Tibial nerve (tissue), 4 donors: Measurements from ENCODE around the gene FETUB.

Source experiments
- EP300 ChIP-seq, 2 donors: sonication (generic); formaldehyde crosslinking; IDR thresholded peaks; one replicate each; pipeline ENCODE4 v1.6.1; 2017; ENCODE audit warnings: antibody characterized with exemption in 2 of 2, mild to moderate bottlenecking in 1 of 2
- POLR2A ChIP-seq, 2 donors: fragments of 450-650 bp; IDR thresholded peaks; one replicate each; pipeline ENCODE4 v1.6.1; 2017; ENCODE audit warnings: antibody characterized with exemption in 2 of 2, mild to moderate bottlenecking in 2 of 2, moderate library complexity in 2 of 2
- TF ChIP-seq, protein P1 (sequence below), 5 experiments: fragments of 200-600 bp in 3 of 5; fragments of 450-650 bp in 2 of 5; sonication (generic) in 3 of 5; IDR thresholded peaks; one replicate each; pipeline ENCODE4 v1.5.1; 2016 to 2019; ENCODE audit warnings: antibody characterized with exemption in 5 of 5, mild to moderate bottlenecking in 3 of 5, moderate library complexity in 2 of 5

DNA sequence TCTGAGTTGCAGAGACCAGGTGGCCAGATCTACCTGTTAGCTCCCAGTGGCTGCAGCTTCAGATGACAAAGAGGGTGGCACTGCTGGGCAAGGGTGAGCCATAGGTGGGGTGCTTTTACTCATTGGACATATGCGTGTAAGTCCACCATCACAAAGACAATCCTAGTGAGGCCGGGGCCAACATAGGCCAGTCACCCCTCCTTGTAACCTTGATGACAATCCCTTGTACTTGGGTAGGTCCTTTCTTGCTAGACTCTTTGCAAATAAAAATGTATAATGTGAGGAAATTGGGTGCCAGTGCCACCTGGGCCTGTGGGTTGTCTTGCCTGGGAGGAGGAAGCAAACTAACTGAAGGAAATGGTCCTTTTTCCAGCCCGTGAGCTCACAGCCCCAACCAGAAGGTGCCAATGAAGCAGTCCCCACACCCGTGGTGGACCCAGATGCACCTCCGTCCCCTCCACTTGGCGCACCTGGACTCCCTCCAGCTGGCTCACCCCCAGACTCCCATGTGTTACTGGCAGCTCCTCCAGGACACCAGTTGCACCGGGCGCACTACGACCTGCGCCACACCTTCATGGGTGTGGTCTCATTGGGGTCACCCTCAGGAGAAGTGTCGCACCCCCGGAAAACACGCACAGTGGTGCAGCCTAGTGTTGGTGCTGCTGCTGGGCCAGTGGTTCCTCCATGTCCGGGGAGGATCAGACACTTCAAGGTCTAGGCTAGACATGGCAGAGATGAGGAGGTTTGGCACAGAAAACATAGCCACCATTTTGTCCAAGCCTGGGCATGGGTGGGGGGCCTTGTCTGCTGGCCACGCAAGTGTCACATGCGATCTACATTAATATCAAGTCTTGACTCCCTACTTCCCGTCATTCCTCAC is 19.7 kb upstream of the FETUB start:
- TF ChIP-seq, protein P1, sequence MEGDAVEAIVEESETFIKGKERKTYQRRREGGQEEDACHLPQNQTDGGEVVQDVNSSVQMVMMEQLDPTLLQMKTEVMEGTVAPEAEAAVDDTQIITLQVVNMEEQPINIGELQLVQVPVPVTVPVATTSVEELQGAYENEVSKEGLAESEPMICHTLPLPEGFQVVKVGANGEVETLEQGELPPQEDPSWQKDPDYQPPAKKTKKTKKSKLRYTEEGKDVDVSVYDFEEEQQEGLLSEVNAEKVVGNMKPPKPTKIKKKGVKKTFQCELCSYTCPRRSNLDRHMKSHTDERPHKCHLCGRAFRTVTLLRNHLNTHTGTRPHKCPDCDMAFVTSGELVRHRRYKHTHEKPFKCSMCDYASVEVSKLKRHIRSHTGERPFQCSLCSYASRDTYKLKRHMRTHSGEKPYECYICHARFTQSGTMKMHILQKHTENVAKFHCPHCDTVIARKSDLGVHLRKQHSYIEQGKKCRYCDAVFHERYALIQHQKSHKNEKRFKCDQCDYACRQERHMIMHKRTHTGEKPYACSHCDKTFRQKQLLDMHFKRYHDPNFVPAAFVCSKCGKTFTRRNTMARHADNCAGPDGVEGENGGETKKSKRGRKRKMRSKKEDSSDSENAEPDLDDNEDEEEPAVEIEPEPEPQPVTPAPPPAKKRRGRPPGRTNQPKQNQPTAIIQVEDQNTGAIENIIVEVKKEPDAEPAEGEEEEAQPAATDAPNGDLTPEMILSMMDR (IDR thresholded peaks at IDR 0.05) = no peak
- TF ChIP-seq POLR2A (IDR thresholded peaks at IDR 0.05) (no peak), EP300 (IDR thresholded peaks at IDR 0.05) (no peak)
